Measurements from ENCODE around the gene SLC25A21.
A peak's percentile ranks its signal among the peaks of the same experiment; 100 is the strongest.

The SLC25A21 gene

GRCh38 chr14:36857136-36857535 is 315.3 kb downstream of the SLC25A21 start:
- peak; percentile 93 to 96 for DNase-seq

GRCh38 chr14:36856095-36856878 is 316.1 kb downstream of the SLC25A21 start:
- peak; percentile 83 to 94 for DNase-seq

- no peak for DNase-seq
Observed at GRCh38 chr14:36855396-36855795, 317.0 kb downstream of the SLC25A21 start.

- DNase-seq: no peak
Observed at GRCh38 chr14:36852981-36853691, 319.3 kb downstream of the SLC25A21 start.

GRCh38 chr14:36848213-36848612 is 324.2 kb downstream of the SLC25A21 start:
- DNase-seq: peak; percentile 12 to 25

- DNase-seq: no peak
Observed at GRCh38 chr14:36847366-36847765, 325.0 kb downstream of the SLC25A21 start.

GRCh38 chr14:36845356-36846012 is 326.9 kb downstream of the SLC25A21 start:
- DNase-seq: no peak

GRCh38 chr14:36844443-36845195 is 327.8 kb downstream of the SLC25A21 start:
- DNase-seq: no peak

- no peak for DNase-seq
Observed at GRCh38 chr14:36843410-36843809, 329.0 kb downstream of the SLC25A21 start.

- DNase-seq: no peak
Observed at GRCh38 chr14:36835128-36835527, 337.3 kb downstream of the SLC25A21 start.

GRCh38 chr14:36834293-36834692 is 338.1 kb downstream of the SLC25A21 start:
- no peak for DNase-seq

GRCh38 chr14:36829547-36829946 is 342.9 kb downstream of the SLC25A21 start:
- no peak for DNase-seq

GRCh38 chr14:36827861-36828260 is 344.5 kb downstream of the SLC25A21 start:
- DNase-seq: no peak

GRCh38 chr14:36826614-36827013 is 345.8 kb downstream of the SLC25A21 start:
- DNase-seq: no peak

- no peak for DNase-seq
Observed at GRCh38 chr14:36824854-36825253, 347.6 kb downstream of the SLC25A21 start.

- no peak for DNase-seq
Observed at GRCh38 chr14:36823651-36824050, 348.8 kb downstream of the SLC25A21 start.

GRCh38 chr14:36822685-36823084 is 349.7 kb downstream of the SLC25A21 start:
- DNase-seq: no peak

- no peak for DNase-seq
Observed at GRCh38 chr14:36820901-36821300, 351.5 kb downstream of the SLC25A21 start.

GRCh38 chr14:36820111-36820709 is 352.2 kb downstream of the SLC25A21 start:
- no peak for DNase-seq

GRCh38 chr14:36818794-36819384 is 353.5 kb downstream of the SLC25A21 start:
- DNase-seq: no peak

- no peak for DNase-seq
Observed at GRCh38 chr14:36818246-36818645, 354.2 kb downstream of the SLC25A21 start.
